HG03039 (cell line): ENCODE data around the gene ADGRG2.
"Not testable (repeated sequence)": the region's sequence is repeated elsewhere in the genome, so short reads cannot be mapped to it uniquely, and the experiment has no call there.

ENCODE experiments used
- ATAC-seq: cut with Tn5 transposase; IDR thresholded peaks from one replicate; pipeline ENCODE4 v1.9.1; 2021; ENCODE audit warnings: mild to moderate bottlenecking, moderate library complexity; ENCODE audit not compliant: unreplicated experiment

The ADGRG2 gene

GRCh38 chrX:19007011-19007410 lies 115.3 kb downstream of the ADGRG2 start:
- no peak for ATAC-seq

- ATAC-seq: no peak
Observed at GRCh38 chrX:19005909-19006308, 116.4 kb downstream of the ADGRG2 start.

GRCh38 chrX:19003756-19004155 lies 118.5 kb downstream of the ADGRG2 start:
- no peak for ATAC-seq

- no peak for ATAC-seq
Observed at GRCh38 chrX:18998653-18999052, 123.6 kb downstream of the ADGRG2 start.

GRCh38 chrX:18997916-18998315 lies 124.4 kb downstream of the ADGRG2 start:
- no peak for ATAC-seq

GRCh38 chrX:18996536-18996935 lies 125.7 kb downstream of the ADGRG2 start:
- no peak for ATAC-seq

GRCh38 chrX:18995221-18995620 lies 127.0 kb downstream of the ADGRG2 start:
- no peak for ATAC-seq

GRCh38 chrX:18994713-18995112 lies 127.6 kb downstream of the ADGRG2 start:
- ATAC-seq: no peak

GRCh38 chrX:18992829-18993228 lies 129.4 kb downstream of the ADGRG2 start:
- no peak for ATAC-seq

- no peak for ATAC-seq
Observed at GRCh38 chrX:18985186-18985435, 137.2 kb downstream of the ADGRG2 start.

- ATAC-seq: peak; percentile 86
Observed at GRCh38 chrX:18984381-18985185, 137.7 kb downstream of the ADGRG2 start.

GRCh38 chrX:18983666-18984380 lies 138.4 kb downstream of the ADGRG2 start, which contains the start of gene PHKA2:
Gene PHKA2, minus strand, starts transcription at chrX:18984114. Its CDS starts 182 bp downstream, at chrX:18983932.
- peak; percentile 36 for ATAC-seq

- no peak for ATAC-seq
Observed at GRCh38 chrX:18981124-18981807, 141.0 kb downstream of the ADGRG2 start.

GRCh38 chrX:18980262-18980661 lies 142.0 kb downstream of the ADGRG2 start:
- ATAC-seq: not testable (repeated sequence)

- no peak for ATAC-seq
Observed at GRCh38 chrX:18974993-18975392, 147.3 kb downstream of the ADGRG2 start.

- ATAC-seq: no peak
Observed at GRCh38 chrX:18973527-18974192, 148.6 kb downstream of the ADGRG2 start.

- no peak for ATAC-seq
Observed at GRCh38 chrX:18971506-18971905, 150.8 kb downstream of the ADGRG2 start.

- ATAC-seq: no peak
Observed at GRCh38 chrX:18970465-18970864, 151.8 kb downstream of the ADGRG2 start.

GRCh38 chrX:18966624-18967023 lies 155.6 kb downstream of the ADGRG2 start:
- no peak for ATAC-seq

GRCh38 chrX:18964901-18965300 lies 157.4 kb downstream of the ADGRG2 start:
- no peak for ATAC-seq

GRCh38 chrX:18964026-18964425 lies 158.2 kb downstream of the ADGRG2 start:
- no peak for ATAC-seq
